ENCODE measurements around the gene ITGB2. TPM values are rescaled to one million over a fixed set of nuclear protein-coding genes. Genes with fewer than 3 reads are reported as not detected.
A peak's percentile ranks its signal among the peaks of the same experiment; 100 is the strongest.

The ITGB2 gene
- 111 TPM for total RNA-seq
- 9.5 TPM for polyA plus RNA-seq (ENCODE audit: insufficient read depth, low read depth, low replicate concordance)
- long read RNA-seq, donor 1, partial matches to known transcripts = 0 of 2 reads
- long read RNA-seq, donor 1, other reads (novel, unspliced or antisense) = 0 of 2 reads
- long read RNA-seq, donor 2, partial matches to known transcripts = 0 of 20 reads
- long read RNA-seq, donor 2, other reads (novel, unspliced or antisense) = 18 of 20 reads
- long read RNA-seq, donor 3, partial matches to known transcripts = 0 of 1 reads
- long read RNA-seq, donor 3, other reads (novel, unspliced or antisense) = 0 of 1 reads
- long read RNA-seq, donor 4, partial matches to known transcripts = 0 of 3 reads
- long read RNA-seq, donor 4, other reads (novel, unspliced or antisense) = 0 of 3 reads
- long read RNA-seq, donor 5 = 0 reads
- long read RNA-seq, donor 6, partial matches to known transcripts = 0 of 2 reads
- long read RNA-seq, donor 6, other reads (novel, unspliced or antisense) = 0 of 2 reads
- long read RNA-seq, donor 7, transcript ITGB2-201 (16 exons, 2,955 nt) = major isoform, 24 of 70 reads
- long read RNA-seq, donor 7, partial matches to known transcripts = 18 of 70 reads
- long read RNA-seq, donor 7, other reads (novel, unspliced or antisense) = 25 of 70 reads
- long read RNA-seq, donor 8, partial matches to known transcripts = 0 of 1 reads
- long read RNA-seq, donor 8, other reads (novel, unspliced or antisense) = 0 of 1 reads
- long read RNA-seq, donor 9, partial matches to known transcripts = 0 of 1 reads
- long read RNA-seq, donor 9, other reads (novel, unspliced or antisense) = 0 of 1 reads
- long read RNA-seq, donor 10, partial matches to known transcripts = 0 of 1 reads
- long read RNA-seq, donor 10, other reads (novel, unspliced or antisense) = 0 of 1 reads

GRCh38 chr21:44920694-44921604, at the start of gene ITGB2:
TSS of gene ITGB2 (minus strand) at chr21:44920899. CDS start at chr21:44910782, 10,117 bp downstream.
- FAIRE-seq = no peak
- DNase-seq = peak in 3 of 5 donors; percentile 35 to 82 (median 58)
- H3K27me3 ChIP-seq (ENCODE audit: control insufficient read depth, insufficient read depth, low read length) = peaks cover 3% of the 10 kb centered on the region
- H3K4me1 ChIP-seq (ENCODE audit: control insufficient read depth in 2 of 3, insufficient read depth in 2 of 3, low read depth in 1 of 3, low read length in 3 of 3) = peaks cover 0 to 6% (median 0%) of the 10 kb centered on the region in 3 donors
- intact Hi-C loops (cut with DNase I) = no loop called here
- H3K4me3 ChIP-seq (ENCODE audit: low read length in 3 of 3) = peak within 1 kb of the TSS in 2 of 3 donors; percentile 46 to 47
- TF ChIP-seq CTCF (IDR thresholded peaks at IDR 0.05; ENCODE audit: borderline replicate concordance, extremely low read depth, insufficient read depth) = no peak
- no peaks in the 10 kb centered on the region for H3K9me3 ChIP-seq (ENCODE audit: control insufficient read depth in 2 of 3, insufficient read depth in 1 of 3, low read length in 3 of 3)
- no peak within 1 kb of the TSS for H3K9ac ChIP-seq (ENCODE audit: low read length in 3 of 3)
- H3K27ac ChIP-seq (ENCODE audit: low read depth in 2 of 2, low read length in 2 of 2) = no peak within 1 kb of the TSS
- no peaks in the 10 kb centered on the region for H3K36me3 ChIP-seq (ENCODE audit: control insufficient read depth in 2 of 3, insufficient read depth in 3 of 3, low read length in 3 of 3)

GRCh38 chr21:44969931-44970755, 49.4 kb upstream of the ITGB2 start:
- DNase-seq (peak in 2 of 5 donors; percentile 52 to 55), FAIRE-seq (no peak)
- peaks cover 0 to 3% (median 0%) of the 10 kb centered on the region in 3 donors for H3K36me3 ChIP-seq (ENCODE audit: control insufficient read depth in 2 of 3, insufficient read depth in 3 of 3, low read length in 3 of 3)
- intact Hi-C loops (cut with DNase I) = no loop called here
- H3K27ac ChIP-seq (ENCODE audit: low read depth in 2 of 2, low read length in 2 of 2) = peak overlapping the region; percentile 7 to 60
- TF ChIP-seq CTCF (IDR thresholded peaks at IDR 0.05; ENCODE audit: borderline replicate concordance, extremely low read depth, insufficient read depth) = no peak
- no peaks in the 10 kb centered on the region for H3K9me3 ChIP-seq (ENCODE audit: control insufficient read depth in 2 of 3, insufficient read depth in 1 of 3, low read length in 3 of 3)
- H3K4me3 ChIP-seq (ENCODE audit: low read length in 3 of 3) = no peak overlapping the region
- no peaks in the 10 kb centered on the region for H3K27me3 ChIP-seq (ENCODE audit: control insufficient read depth, insufficient read depth, low read length)
- peaks cover 0 to 25% (median 0%) of the 10 kb centered on the region in 3 donors for H3K4me1 ChIP-seq (ENCODE audit: control insufficient read depth in 2 of 3, insufficient read depth in 2 of 3, low read depth in 1 of 3, low read length in 3 of 3)
- no peak overlapping the region for H3K9ac ChIP-seq (ENCODE audit: low read length in 3 of 3)

All from kidney (tissue), 22 donors.